ENCODE results near the gene BCL7A.
A peak's percentile ranks its signal among the peaks of the same experiment; 100 is the strongest.

Gene BCL7A

GRCh38 chr12:122072031-122072970, 50.6 kb downstream of the BCL7A start:
- H3K27ac ChIP-seq: peak overlapping the region; percentile 85
- peak; percentile 57 for DNase-seq (ENCODE audit: low spot score)
- ChIA-PET CTCF (interaction anchor here (0.6 to 1.2 kb wide), 2 partner anchors 18 to 32 kb away, joined by 4 to 5 read pairs; no protein-coding TSS in a partner anchor), POLR2A (ENCODE audit: low non-redundant PET) (no interaction called here)
- no peak for TF ChIP-seq CTCF (conservative IDR thresholded peaks at IDR 0.05; ENCODE audit: low read depth)

DNA sequence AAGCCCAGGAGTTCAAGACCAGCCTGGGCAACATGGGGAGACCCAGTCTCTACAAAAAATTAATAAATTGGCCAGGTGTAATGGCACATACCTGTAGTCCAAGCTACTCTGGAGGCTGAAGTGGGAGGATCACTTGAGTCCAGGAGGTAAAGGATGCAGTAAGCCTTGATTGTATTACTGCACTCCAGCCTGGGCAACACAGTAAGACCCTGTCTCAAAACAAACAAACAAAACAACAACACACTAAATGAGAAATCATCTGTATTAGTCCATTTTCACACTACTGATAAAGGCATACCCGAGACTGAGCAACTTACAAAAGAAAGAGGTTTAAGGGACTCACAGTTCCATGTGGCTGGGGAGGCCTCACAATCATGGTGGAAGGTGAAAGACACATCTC, 52.1 kb downstream of the BCL7A start:
- DNase-seq (ENCODE audit: low spot score): no peak
- CTCF ChIA-PET: no interaction called here
- POLR2A ChIA-PET (ENCODE audit: low non-redundant PET): interaction anchor here (0.7 kb wide), 1 partner anchor 66 kb away, joined by 3 read pairs; no protein-coding TSS in a partner anchor
- H3K27ac ChIP-seq: no peak overlapping the region
- no peak for TF ChIP-seq CTCF (conservative IDR thresholded peaks at IDR 0.05; ENCODE audit: low read depth)

DNA sequence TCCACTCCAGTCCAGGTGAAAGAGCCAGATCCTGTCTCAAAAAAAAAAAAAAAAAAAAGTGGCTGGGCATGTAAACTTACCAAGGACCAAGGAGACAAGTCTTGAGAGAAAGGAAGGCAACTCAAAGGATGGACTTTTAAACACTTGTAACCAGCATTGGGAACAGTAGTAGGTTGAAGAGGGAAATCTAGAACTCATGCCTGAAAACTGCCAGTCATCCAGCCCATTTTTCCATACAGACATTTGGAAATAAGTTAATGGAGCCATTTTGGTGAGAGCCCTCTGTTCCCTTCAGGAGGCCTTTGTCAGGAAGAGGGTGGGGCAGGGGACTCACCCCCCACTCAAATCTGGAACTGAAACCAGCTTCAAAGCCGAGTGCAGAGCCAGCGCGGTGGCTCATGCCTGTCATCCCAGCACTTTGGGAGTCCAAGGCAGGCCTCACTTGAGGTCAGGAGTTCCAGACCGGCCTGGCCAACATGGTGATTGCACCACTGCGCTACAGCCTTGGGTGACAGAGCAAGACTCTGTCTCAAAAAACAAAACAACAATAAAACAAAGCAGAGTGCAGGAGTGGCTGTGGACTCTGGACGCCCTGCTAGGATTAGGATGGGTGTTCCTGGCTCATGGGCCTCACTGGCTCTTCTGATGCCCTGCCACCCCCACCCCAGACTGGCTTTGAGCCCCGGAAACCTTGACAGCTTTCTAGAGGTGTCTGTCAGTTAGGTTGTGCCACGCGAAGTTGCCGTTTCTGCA, 55.2 kb downstream of the BCL7A start:
- H3K27ac ChIP-seq: peak overlapping the region; percentile 92
- DNase-seq (ENCODE audit: low spot score): no peak
- no peak for TF ChIP-seq CTCF (conservative IDR thresholded peaks at IDR 0.05; ENCODE audit: low read depth)
- ChIA-PET CTCF (interaction anchor here (0.6 kb wide), 1 partner anchor 781 kb away, joined by 3 read pairs; the partner anchor contains the start of gene CAMKK2), POLR2A (ENCODE audit: low non-redundant PET) (no interaction called here)

DNA sequence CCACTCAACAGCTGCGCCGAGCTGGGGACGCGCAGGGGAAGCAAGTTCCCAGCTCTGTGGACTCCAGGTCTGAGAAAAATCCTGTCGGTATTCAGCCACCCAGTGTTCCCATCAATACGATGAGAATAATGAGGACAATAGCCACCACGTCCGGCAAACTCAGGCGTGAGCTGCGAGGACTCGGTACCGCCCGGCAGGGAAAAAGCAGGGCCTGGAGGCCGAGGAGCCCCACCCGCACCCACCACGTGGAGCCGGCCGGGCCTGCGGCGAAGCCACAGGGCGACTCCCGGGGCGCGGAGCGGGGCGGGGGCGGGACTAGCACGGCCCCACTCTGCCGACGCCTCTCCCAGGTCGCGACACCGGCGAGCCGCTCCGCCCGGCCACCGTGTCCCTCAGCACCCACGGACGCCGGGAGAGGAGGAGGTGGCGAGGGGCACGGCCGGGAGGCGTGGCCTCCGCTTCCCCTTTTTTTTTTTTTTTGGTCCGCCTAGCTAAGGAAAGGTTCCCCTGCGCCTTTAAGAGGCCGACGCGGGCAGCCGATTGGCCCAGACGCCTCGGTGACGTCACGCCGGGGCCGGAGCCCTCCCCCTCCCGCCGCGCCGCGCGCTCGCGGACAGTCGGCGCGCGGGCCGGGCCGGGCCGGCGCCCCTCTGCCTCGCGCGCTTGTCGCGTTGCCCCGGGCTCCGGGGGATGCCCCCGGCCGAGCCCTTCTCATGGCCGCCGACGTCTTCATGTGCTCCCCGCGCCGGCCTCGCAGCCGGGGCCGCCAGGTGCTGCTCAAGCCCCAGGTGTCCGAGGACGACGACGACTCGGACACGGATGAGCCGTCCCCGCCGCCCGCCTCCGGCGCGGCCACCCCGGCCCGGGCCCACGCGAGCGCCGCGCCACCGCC, 56.7 kb downstream of the BCL7A start, which contains the start of gene MLXIP:
Gene MLXIP, plus strand, starts transcription at position 616 of the 892 bp plus-strand sequence. Its CDS starts 98 bp downstream, at position 714.
- TF ChIP-seq CTCF (conservative IDR thresholded peaks at IDR 0.05; ENCODE audit: low read depth): no peak
- ChIA-PET POLR2A (ENCODE audit: low non-redundant PET) (interaction anchor here (0.5 to 1.6 kb wide), 4 partner anchors 18 to 72 kb away, joined by 3 to 5 read pairs (median 4); partner anchors contain the start of gene BCL7A), CTCF (interaction anchor here (1.0 kb wide), 1 partner anchor 15 kb away, joined by 4 read pairs; no protein-coding TSS in a partner anchor)
- H3K27ac ChIP-seq: peak within 1 kb of the TSS; percentile 92
- DNase-seq (ENCODE audit: low spot score): peak; percentile 96

DNA sequence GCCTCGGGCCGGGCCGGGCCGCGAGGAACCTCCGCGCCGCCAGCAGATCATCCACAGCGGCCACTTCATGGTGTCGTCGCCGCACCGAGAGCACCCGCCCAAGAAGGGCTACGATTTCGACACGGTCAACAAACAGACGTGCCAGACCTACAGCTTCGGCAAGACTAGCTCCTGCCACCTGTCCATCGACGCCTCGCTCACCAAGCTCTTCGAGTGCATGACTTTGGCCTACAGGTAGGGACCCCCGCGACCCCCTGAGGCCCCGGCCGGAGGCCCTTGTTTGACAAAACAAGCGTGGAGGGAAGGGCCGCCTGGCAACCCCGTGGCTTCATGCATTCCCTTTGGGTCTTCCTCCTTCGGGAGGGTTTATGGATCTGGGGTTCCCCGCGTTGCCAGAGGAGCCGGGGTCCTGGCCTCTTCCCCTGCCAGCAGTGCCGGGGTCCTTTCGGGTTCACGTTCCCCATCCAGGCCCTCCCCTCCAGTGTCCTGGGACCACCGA, 57.4 kb downstream of the BCL7A start:
- no peak for DNase-seq (ENCODE audit: low spot score)
- CTCF ChIA-PET: interaction anchor here (1.0 kb wide), 1 partner anchor 15 kb away, joined by 4 read pairs; no protein-coding TSS in a partner anchor

More for the DNA sequence above, 57.4 kb downstream of the BCL7A start:
- peak overlapping the region; percentile 92 for H3K27ac ChIP-seq
- no peak for TF ChIP-seq CTCF (conservative IDR thresholded peaks at IDR 0.05; ENCODE audit: low read depth)
- POLR2A ChIA-PET (ENCODE audit: low non-redundant PET): interaction anchor here (0.5 to 1.6 kb wide), 4 partner anchors 18 to 73 kb away, joined by 3 to 5 read pairs (median 4); partner anchors contain the start of gene BCL7A

Data from RWPE1 (cell line).